HG03039 (cell line): ENCODE measurements around the gene KIF3C.
"Not testable (repeated sequence)": the region's sequence is repeated elsewhere in the genome, so short reads cannot be mapped to it uniquely, and the experiment has no call there.

ENCODE experiments used
- ATAC-seq: cut with Tn5 transposase; IDR thresholded peaks from one replicate; pipeline ENCODE4 v1.9.1; 2021; ENCODE audit warnings: mild to moderate bottlenecking, moderate library complexity; ENCODE audit not compliant: unreplicated experiment

KIF3C gene

GRCh38 chr2:25966531-25967270 lies 15.6 kb downstream of the KIF3C start:
- no peak for ATAC-seq

GRCh38 chr2:25964891-25965290 lies 17.4 kb downstream of the KIF3C start:
- no peak for ATAC-seq

DNA sequence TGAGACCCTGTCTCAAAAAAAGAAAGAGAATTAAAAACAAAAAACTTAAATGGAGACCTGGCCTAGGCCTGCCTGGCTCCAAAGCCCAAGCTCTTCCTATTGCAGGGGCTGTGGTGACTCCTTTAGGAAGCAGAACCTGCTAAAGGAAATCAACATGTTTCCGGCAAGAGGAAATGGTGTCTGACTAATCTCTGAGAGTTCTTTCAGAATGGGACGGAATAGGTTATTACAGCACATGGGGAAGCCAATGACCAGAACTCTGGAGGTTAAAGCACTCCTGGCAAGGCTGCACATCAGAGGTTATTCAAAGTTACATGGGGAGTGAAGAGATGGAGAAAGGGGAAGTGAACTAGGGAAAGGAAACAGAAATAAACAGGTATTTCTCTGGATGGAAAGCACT lies 21.4 kb downstream of the KIF3C start:
- no peak for ATAC-seq

DNA sequence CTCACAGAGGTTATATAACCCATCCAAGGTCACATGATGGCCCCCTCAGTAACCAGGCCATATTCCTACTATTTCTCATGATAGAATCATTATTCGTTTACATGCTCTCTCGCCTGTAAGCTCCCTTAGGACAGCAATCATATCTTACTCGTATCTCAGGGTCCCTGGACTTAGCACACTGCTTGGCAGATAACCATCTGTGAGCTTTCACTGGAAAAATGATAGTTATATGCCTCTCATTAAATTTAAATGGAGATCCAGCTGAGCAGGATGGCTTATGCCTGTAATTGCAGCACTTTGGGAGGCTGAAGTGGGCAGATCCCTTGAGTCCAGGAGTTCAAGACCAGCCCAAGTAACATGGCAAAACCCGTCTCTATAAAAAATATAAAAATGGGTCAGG lies 21.9 kb downstream of the KIF3C start:
- ATAC-seq: no peak

- ATAC-seq: not testable (repeated sequence)
Measured at GRCh38 chr2:25958611-25959010, 23.7 kb downstream of the KIF3C start.

DNA sequence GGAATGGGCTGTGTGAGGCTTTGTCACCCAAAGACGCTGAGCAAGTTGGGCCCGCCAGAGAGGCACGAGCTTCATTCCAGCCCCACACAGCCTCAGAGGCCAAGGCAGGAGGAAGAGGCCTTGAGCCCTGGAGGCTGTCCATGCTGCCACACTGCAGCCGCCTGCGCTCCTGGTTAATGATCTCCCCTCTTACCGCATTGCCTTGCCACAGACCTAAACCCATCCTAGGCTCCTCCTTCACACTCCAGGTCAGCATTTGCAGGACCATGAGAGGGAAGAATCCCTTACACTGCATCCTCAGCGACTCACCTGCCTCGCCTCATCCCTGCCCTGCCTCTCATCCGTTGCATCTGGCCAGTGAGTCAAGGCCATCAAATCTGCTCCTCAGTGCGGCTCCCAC lies 24.6 kb downstream of the KIF3C start:
- no peak for ATAC-seq

DNA sequence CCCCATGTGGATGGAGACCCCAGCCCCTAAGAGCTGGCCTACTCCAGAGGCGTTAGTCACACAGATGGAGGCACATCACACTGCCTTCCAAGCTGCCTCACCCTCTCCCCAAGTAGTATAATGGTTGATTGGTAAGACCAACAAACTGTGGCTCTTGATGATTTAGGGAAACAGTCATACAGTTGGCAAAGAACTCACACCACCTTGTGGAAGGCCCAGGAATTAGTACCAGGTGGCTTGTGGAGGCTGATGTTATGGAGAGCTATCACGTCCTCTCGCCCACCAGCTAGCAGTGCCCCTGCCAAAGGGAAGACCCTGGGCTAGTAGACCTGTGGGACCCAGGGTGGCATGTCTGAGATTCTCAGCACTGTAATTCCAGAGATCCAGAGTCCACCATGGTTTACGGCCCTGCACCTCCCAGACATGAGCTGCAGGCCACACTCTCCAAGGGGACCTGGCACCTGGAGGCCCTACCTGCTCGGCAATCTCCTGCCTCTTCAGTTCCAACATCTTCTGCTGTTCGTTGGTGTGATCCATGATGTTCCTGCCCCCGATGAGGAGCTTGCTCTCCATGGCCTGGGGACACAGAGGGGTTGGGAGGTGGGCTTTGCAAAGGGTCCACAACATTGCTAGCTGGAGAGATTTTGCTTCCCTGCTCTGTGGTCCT lies 26.3 kb downstream of the KIF3C start:
- ATAC-seq: no peak

DNA sequence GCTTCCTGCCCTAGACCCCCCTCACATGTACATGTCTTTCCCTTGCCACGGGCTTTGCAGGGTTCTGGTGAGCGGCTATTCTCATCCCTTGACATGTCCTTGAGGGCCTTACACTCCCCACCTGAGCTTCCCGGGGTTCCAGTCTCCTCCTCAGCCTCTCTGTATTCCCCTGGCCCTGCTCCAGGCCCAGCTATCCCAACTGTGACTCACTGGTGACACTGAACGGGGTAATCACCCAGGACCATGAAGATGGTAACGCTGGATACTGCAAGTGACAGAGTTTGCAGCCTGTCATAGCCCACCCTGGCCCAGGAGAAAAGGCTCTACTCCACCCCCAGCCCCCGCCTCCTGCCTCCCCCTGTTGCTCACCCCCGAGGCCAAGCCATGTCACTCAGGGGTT lies 27.3 kb downstream of the KIF3C start:
- no peak for ATAC-seq

DNA sequence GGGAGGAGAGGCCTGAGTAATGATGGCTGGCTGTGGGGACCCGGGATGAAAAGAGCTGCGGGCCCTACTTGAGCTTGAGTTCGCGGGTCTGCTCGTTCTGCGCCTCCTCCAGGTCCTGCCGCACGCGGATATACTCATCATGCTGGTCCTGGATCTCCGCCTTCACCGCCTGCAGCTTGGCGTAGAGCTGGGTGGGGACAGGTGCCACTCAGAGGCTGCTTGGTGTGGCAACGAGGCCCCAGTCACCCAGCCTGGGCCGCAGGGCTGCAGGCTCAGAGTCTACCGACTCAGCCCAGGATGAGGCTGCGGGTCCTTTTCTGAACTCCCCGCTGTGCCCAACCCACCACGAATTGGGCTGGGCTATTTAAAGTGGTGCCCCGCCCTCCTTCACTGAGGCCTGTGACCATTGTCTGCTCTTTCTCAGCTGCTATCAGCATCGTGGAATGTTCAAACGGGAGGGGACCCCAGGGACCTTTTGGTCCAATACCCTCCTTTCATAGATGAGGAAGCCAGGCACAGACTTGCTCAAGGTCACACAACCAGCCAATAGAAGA lies 28.0 kb downstream of the KIF3C start:
- no peak for ATAC-seq

DNA sequence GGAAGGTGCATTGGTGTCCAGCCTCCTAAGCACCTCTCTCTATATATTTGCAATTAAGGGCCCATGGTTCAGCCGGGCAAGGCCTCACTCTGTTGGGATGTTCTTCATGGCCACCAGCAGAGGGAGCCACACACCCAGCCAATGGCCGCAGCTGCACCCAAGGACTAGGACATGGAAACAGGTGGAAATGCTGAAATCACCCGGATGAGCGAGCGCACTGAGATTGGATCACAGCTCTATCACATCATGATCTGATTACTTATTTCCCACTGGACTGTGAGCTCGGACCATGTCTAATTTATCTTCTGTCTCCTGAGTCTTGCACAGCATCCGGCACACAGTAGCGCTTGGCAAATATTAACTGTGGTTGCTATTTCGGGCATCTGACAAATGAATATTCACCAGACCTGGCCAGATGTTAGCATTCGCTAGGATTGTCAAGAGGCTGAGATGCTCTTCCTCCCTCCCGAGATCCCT lies 31.2 kb downstream of the KIF3C start:
- ATAC-seq: no peak

GRCh38 chr2:25948437-25948836 lies 33.9 kb downstream of the KIF3C start:
- no peak for ATAC-seq

DNA sequence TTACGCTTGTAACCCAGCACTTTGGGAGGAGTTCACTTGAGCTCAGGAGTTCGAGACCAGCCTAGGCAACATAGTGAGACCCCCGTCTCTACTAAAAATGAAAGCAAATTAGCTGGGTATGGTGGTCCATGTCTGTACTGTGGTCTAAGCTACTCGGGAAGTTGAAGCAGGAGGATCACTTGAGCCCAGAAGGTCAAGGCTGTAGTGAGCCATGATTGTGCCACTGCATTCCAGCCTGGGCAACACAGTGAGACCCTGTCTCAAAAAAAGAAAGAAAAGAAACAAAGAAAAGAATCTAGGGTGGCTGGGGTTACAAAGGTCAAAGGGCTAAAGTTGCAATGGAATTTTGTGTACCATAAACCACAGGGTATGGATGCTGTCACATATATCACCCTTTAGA lies 41.3 kb downstream of the KIF3C start:
- no peak for ATAC-seq

GRCh38 chr2:25939257-25939668 lies 43.0 kb downstream of the KIF3C start:
- no peak for ATAC-seq

DNA sequence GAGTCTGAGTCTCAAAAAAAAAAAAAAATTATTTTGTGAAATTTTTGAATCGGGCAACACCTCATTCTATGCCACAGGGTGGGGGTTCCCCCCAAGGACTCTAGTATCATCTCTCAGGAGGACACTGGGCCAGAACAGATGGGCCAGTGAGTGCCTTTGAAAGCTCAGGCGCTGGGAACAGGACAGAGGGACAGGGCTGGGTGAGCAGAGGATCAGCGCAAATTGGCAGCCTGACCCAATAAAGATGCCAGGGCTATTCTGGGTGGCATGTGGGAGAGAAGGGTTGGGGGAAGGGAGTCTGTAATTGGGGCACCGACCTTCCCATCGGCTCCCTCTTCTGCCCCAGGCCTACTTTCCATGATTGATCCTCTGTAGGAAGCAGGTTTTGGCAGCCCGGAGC lies 44.0 kb downstream of the KIF3C start:
- ATAC-seq: no peak

DNA sequence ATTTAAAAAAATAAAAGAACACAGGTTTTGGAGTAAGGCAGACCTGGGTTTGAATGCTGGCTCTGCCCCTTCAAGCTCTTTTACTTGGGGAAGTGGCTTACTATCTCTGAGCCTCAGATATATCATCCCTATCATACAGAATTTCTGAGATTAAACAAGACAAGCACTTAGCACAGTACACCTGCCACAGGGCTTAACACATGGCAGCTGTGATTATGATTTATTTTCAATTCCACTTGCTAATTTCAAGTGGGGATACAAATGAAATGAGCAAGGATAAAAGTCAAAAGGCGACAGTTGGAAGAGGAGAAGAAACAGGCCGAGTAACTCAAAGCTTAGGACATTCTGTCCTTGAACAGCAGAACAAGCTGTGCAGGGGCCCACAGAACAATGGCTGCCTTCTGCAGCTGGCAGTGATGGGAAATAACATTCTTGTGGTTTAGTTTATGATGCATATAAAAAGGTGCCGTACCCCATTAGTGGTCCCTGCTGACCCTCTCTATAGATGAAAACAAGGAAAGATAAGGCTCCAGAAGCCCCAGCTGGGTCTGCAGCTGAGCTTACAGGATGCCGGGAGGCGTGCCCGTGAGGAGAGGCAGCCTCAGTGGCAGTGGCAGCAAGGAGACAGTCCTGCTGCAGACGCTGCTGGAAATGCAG lies 45.3 kb downstream of the KIF3C start:
- ATAC-seq: no peak

GRCh38 chr2:25933622-25934021 lies 48.7 kb downstream of the KIF3C start:
- ATAC-seq: no peak

GRCh38 chr2:25929789-25930473 lies 52.4 kb downstream of the KIF3C start:
- ATAC-seq: no peak

GRCh38 chr2:25928668-25929067 lies 53.6 kb downstream of the KIF3C start:
- no peak for ATAC-seq

DNA sequence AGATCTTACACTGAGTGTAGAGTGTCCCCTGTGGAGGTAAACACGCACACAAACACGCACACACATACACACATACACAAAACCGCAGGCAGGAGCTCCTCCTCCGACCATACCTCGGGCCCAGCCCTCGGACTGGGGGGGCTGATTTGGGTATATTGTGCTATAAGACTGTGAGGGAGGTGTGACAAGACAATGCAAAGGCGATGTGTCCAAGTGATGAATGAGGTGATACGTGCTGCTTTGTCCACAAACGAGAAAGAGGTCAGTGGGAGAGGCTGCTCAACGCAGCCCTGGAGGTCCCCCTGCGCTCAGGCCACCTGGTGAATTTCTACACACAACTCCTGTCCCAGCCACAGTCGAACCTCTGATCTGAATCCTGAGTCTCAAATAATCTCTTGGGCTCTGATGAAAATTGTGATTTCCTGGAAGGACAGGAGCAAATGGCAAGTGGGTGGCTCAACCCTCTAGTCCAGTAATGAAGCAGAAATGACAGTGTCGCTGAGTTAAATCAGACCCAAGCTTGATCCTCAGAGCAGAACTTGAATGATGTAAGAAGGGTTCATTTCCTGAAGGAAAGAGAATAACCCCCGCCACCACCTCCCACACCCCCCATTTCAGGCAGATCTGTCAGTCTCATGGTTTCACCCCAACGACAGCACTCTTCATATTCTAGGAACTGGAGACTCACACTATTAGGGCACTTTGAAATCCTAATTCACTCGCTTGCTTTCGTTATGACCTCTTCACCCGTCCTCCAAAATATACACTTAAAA lies 55.1 kb downstream of the KIF3C start:
- ATAC-seq: no peak

- ATAC-seq: no peak
Measured at GRCh38 chr2:25922501-25922900, 59.8 kb downstream of the KIF3C start.
